MG63 (cell line): ENCODE data around the gene PMPCB. TPM values are rescaled to one million over a fixed set of nuclear protein-coding genes. Genes with fewer than 3 reads are reported as not detected.

Experiments used
- total RNA-seq: library from RNA; depleted of rRNA; stranded (reverse); fragments of >200 nt; shearing (Covaris generic); gene quantifications from 2 replicates; pipeline ENCODE4 v1.2.3, GENCODE V29; 2014; ENCODE audit warnings: low replicate concordance; rRNA removed

The PMPCB gene
- total RNA-seq, 1 experiment from 2014 or later = 44.3 TPM

Other genes starting within 250 kb of the PMPCB start
- gene FBXL13, start 222.6 kb upstream of the PMPCB start, total RNA-seq = 0.25 and 1.3 TPM in 2 replicates
- gene ARMC10, start 222.3 kb upstream of the PMPCB start, total RNA-seq = 32.3 and 65.6 TPM in 2 replicates
- 4.8 TPM in 2 replicates for gene NAPEPLD, start 148.3 kb upstream of the PMPCB start, total RNA-seq
- 25.3 and 43.0 TPM in 2 replicates for gene DNAJC2, start 47.3 kb downstream of the PMPCB start, total RNA-seq
- gene PSMC2, start 50.2 kb downstream of the PMPCB start, total RNA-seq = 252 and 291 TPM in 2 replicates
- gene SLC26A5, start 148.8 kb downstream of the PMPCB start, total RNA-seq = not detected in 2 replicates